ENCODE results near the gene GALNT2. TPM values are rescaled to one million over a fixed set of nuclear protein-coding genes. Genes with fewer than 3 reads are reported as not detected.

GALNT2 gene
- polyA plus RNA-seq, 1 of the 3 experiments (the other 2 are of a cell fraction): 118 TPM

GRCh38 chr1:230135726-230136125 is 68.7 kb downstream of the GALNT2 start:
- Histone ChIP-seq H3F3A (replicated peaks; ENCODE audit: insufficient read depth) (no peaks in the 10 kb centered on the region), H3K4me1 (ENCODE audit: control insufficient read depth in 1 of 2, insufficient read depth in 2 of 2, low read depth in 1 of 2, low read length in 1 of 2) (peaks cover 29 to 43% of the 10 kb centered on the region in 2 experiments; a peak in 3 of 4 replicates), H3K36me3 (replicated peaks in 1 of 2; ENCODE audit: control insufficient read depth in 1 of 2, insufficient read depth in 2 of 2, low read length in 1 of 2) (no peaks in the 10 kb centered on the region), H3K9me2 (no peaks in the 10 kb centered on the region), H3K9ac (no peak overlapping the region), H3K9me3 (no peaks in the 10 kb centered on the region), H4K20me1 (ENCODE audit: insufficient read depth) (peaks cover 50% of the 10 kb centered on the region), H3K4me2 (no peak overlapping the region), H3K79me2 (ENCODE audit: insufficient read depth) (peaks cover 89% of the 10 kb centered on the region), H3K27me3 (ENCODE audit: insufficient read depth) (no peaks in the 10 kb centered on the region), H3K27ac (ENCODE audit: low read depth in 2 of 2, low read length in 1 of 2) (no peak overlapping the region), H2AFZ (ENCODE audit: low read depth) (no peak overlapping the region), H3K4me3 (ENCODE audit: low read depth in 2 of 2, low read length in 1 of 2) (no peak overlapping the region)
- ChIA-PET CTCF (interaction anchor here (1.2 kb wide), 2 partner anchors 16 to 61 kb away, joined by 3 read pairs; no protein-coding TSS in a partner anchor), POLR2A (no interaction called here)
- WGBS (ENCODE audit: low lambda C conversion rate): 99% methylated on average over 6 of the region's 6 CpGs
- TF ChIP-seq TAF1 (IDR thresholded peaks at IDR 0.05; ENCODE audit: borderline replicate concordance, low read depth, low read length): no peak
- no peak for TF ChIP-seq GATA2 (CRISPR knock-in tag; IDR thresholded peaks at IDR 0.05)
- no peak for TF ChIP-seq FOXJ3 (CRISPR knock-in tag; IDR thresholded peaks at IDR 0.05)
- no peak for TF ChIP-seq TEAD4 (IDR thresholded peaks at IDR 0.05; ENCODE audit: borderline replicate concordance, insufficient read depth)
- TF ChIP-seq NFIC (IDR thresholded peaks at IDR 0.05; ENCODE audit: borderline replicate concordance): no peak
- TF ChIP-seq ELF1 (IDR thresholded peaks at IDR 0.05): no peak
- no peak for TF ChIP-seq CTCF (IDR thresholded peaks at IDR 0.05)
- DNase-seq: no peak

GRCh38 chr1:230136453-230137336 is 69.7 kb downstream of the GALNT2 start:
- Histone ChIP-seq H3K36me3 (replicated peaks in 1 of 2; ENCODE audit: control insufficient read depth in 1 of 2, insufficient read depth in 2 of 2, low read length in 1 of 2) (no peaks in the 10 kb centered on the region), H3K9me3 (no peaks in the 10 kb centered on the region), H3K27me3 (ENCODE audit: insufficient read depth) (no peaks in the 10 kb centered on the region), H3K9ac (no peak overlapping the region), H2AFZ (ENCODE audit: low read depth) (no peak overlapping the region), H3K9me2 (no peaks in the 10 kb centered on the region), H3K4me1 (ENCODE audit: control insufficient read depth in 1 of 2, insufficient read depth in 2 of 2, low read depth in 1 of 2, low read length in 1 of 2) (peaks cover 37 to 41% of the 10 kb centered on the region in 2 experiments; a peak in 3 of 4 replicates), H3F3A (replicated peaks; ENCODE audit: insufficient read depth) (no peaks in the 10 kb centered on the region), H3K4me2 (no peak overlapping the region), H3K4me3 (ENCODE audit: low read depth in 2 of 2, low read length in 1 of 2) (no peak overlapping the region), H3K27ac (ENCODE audit: low read depth in 2 of 2, low read length in 1 of 2) (no peak overlapping the region), H4K20me1 (ENCODE audit: insufficient read depth) (peaks cover 51% of the 10 kb centered on the region), H3K79me2 (ENCODE audit: insufficient read depth) (peaks cover 91% of the 10 kb centered on the region)
- ChIA-PET POLR2A (no interaction called here), CTCF (interaction anchor here (1.2 to 1.3 kb wide), 3 partner anchors 17 to 62 kb away, joined by 3 read pairs; no protein-coding TSS in a partner anchor)
- DNase-seq: no peak
- no peak for TF ChIP-seq RFX5 (IDR thresholded peaks at IDR 0.05; ENCODE audit: low read length)
- TF ChIP-seq EZH2phosphoT487 (IDR thresholded peaks at IDR 0.05; ENCODE audit: borderline replicate concordance, low read depth): no peak
- TF ChIP-seq USF2 (IDR thresholded peaks at IDR 0.05; ENCODE audit: borderline replicate concordance, low read depth, low read length): no peak
- TF ChIP-seq REST (IDR thresholded peaks at IDR 0.05; ENCODE audit: low read depth, low read length): no peak
- no peak for TF ChIP-seq CHD2 (IDR thresholded peaks at IDR 0.05; ENCODE audit: low read length, partially characterized antibody)
- TF ChIP-seq RCOR1 (IDR thresholded peaks at IDR 0.05; ENCODE audit: low read length): no peak
- TF ChIP-seq ZBTB33 (IDR thresholded peaks at IDR 0.05; ENCODE audit: borderline replicate concordance, low read depth): no peak
- no peak for TF ChIP-seq JUND (IDR thresholded peaks at IDR 0.05)
- 93% methylated on average over 30 of the region's 34 CpGs for WGBS (ENCODE audit: low lambda C conversion rate)
